OCI-LY3 (cell line): ENCODE results near the gene STC2.

Experiments used
- H2AFZ ChIP-seq: fragments of 200-600, 300-600 bp; shearing (Covaris generic); 2 replicates; pipeline ENCODE4 v1.6.0; 2014; ENCODE audit warnings: antibody characterized with exemption, low read depth, low read length
- H3K27ac ChIP-seq: fragments of 200-600, 300-600 bp; sonication (generic); 2 replicates; pipeline ENCODE4 v1.5.1; 2014; ENCODE audit warnings: mild to moderate bottlenecking, low read length, moderate library complexity, mixed read lengths
- H3K27me3 ChIP-seq: fragments of 200-600, 300-600 bp; sonication (generic); 2 replicates; pipeline ENCODE4 v1.6.1; 2014; ENCODE audit warnings: low read depth, low read length, mixed read lengths
- H3K36me3 ChIP-seq: fragments of 200-600, 300-600 bp; sonication (generic); replicated peaks from 2 replicates; pipeline ENCODE3; 2014; ENCODE audit warnings: low read depth, low read length, mixed read lengths
- H3K4me1 ChIP-seq: fragments of 300-600, 200-600 bp; sonication (generic); 2 replicates; pipeline ENCODE4 v1.6.1; 2014; ENCODE audit warnings: low read length, mixed read lengths
- H3K4me2 ChIP-seq: fragments of 200-600, 300-600 bp; sonication (generic); 2 replicates; pipeline ENCODE4 v1.6.1; 2014; ENCODE audit warnings: low read length, mixed read lengths
- H3K4me3 ChIP-seq: fragments of 300-600, 200-600 bp; sonication (generic); 2 replicates; pipeline ENCODE4 v1.5.1; 2014; ENCODE audit warnings: antibody characterized with exemption, mild to moderate bottlenecking, low read length, moderate library complexity
- H3K79me2 ChIP-seq: fragments of 300-600, 200-600 bp; shearing (Covaris generic); 2 replicates; pipeline ENCODE4 v1.6.1; 2014; ENCODE audit warnings: mild to moderate bottlenecking, low read length, mixed read lengths
- H3K9ac ChIP-seq: fragments of 300-600, 200-600 bp; shearing (Covaris generic); 2 replicates; pipeline ENCODE4 v1.6.0; 2014; ENCODE audit warnings: mild to moderate bottlenecking, low read length, moderate library complexity
- H3K9me3 ChIP-seq: fragments of 200-600, 300-600 bp; shearing (Covaris generic); 2 replicates; pipeline ENCODE4 v1.6.1; 2014; ENCODE audit warnings: low read length, mixed read lengths; ENCODE audit not compliant: insufficient read depth
- H4K20me1 ChIP-seq: fragments of 200-600, 300-600 bp; sonication (generic); 2 replicates; pipeline ENCODE4 v1.6.1; 2016; ENCODE audit warnings: low read length, mixed read lengths; ENCODE audit not compliant: insufficient read depth
- EZH2phosphoT487 ChIP-seq: fragments of 200-600 bp; shearing (Covaris generic); IDR thresholded peaks from 2 replicates; pipeline ENCODE4 v1.6.1; 2018; ENCODE audit warnings: antibody characterized with exemption, mixed run types, low read depth
- TF ChIP-seq, protein P1 (sequence below): fragments of 200-600, 300-600 bp; sonication (generic); IDR thresholded peaks from 2 replicates; pipeline ENCODE4 v1.5.1; 2014; ENCODE audit warnings: antibody characterized with exemption, low read length, low read depth

STC2 gene

DNA sequence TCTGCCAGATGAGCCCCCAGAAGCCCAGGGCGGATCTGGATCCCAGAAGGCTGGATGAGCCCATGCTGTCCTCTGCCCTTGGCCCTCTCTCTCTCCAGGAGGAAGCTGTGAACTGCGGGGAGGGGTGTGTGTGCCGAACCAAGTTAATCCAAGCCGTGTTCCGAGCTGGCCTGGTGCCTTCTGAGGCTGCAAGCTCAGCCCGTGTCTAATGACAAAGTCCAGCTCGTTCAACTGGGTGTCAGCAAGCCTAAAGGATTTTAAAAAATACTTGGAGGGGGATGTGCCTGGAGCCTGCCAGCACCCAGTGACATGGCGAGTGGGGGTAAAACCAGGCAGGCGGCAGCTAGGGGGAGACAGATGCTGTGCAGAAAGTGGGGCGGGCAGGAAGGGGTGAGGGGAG lies 8.0 kb downstream of the STC2 start:
- H3K4me2 ChIP-seq, result no peak overlapping the region

GRCh38 chr5:173319646-173320045 lies 8.6 kb downstream of the STC2 start:
- Histone ChIP-seq H3K36me3 (no peaks in the 10 kb centered on the region), H3K79me2 (no peaks in the 10 kb centered on the region), H3K4me2 (no peak overlapping the region), H3K9ac (no peak overlapping the region), H3K4me1 (no peaks in the 10 kb centered on the region), H3K4me3 (no peak overlapping the region), H3K27me3 (peaks cover 25% of the 10 kb centered on the region), H3K9me3 (no peaks in the 10 kb centered on the region), H4K20me1 (no peaks in the 10 kb centered on the region), H3K27ac (no peak overlapping the region), H2AFZ (no peak overlapping the region)
- TF ChIP-seq, protein P1, sequence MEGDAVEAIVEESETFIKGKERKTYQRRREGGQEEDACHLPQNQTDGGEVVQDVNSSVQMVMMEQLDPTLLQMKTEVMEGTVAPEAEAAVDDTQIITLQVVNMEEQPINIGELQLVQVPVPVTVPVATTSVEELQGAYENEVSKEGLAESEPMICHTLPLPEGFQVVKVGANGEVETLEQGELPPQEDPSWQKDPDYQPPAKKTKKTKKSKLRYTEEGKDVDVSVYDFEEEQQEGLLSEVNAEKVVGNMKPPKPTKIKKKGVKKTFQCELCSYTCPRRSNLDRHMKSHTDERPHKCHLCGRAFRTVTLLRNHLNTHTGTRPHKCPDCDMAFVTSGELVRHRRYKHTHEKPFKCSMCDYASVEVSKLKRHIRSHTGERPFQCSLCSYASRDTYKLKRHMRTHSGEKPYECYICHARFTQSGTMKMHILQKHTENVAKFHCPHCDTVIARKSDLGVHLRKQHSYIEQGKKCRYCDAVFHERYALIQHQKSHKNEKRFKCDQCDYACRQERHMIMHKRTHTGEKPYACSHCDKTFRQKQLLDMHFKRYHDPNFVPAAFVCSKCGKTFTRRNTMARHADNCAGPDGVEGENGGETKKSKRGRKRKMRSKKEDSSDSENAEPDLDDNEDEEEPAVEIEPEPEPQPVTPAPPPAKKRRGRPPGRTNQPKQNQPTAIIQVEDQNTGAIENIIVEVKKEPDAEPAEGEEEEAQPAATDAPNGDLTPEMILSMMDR, result no peak
- no peak for TF ChIP-seq EZH2phosphoT487

More for the DNA sequence above, 8.0 kb downstream of the STC2 start:
- Histone ChIP-seq H3K9me3 (no peaks in the 10 kb centered on the region), H3K4me3 (no peak overlapping the region), H3K27ac (no peak overlapping the region), H2AFZ (no peak overlapping the region), H3K4me1 (no peaks in the 10 kb centered on the region), H4K20me1 (no peaks in the 10 kb centered on the region), H3K27me3 (peaks cover 24% of the 10 kb centered on the region), H3K79me2 (no peaks in the 10 kb centered on the region), H3K36me3 (no peaks in the 10 kb centered on the region), H3K9ac (no peak overlapping the region)
- TF ChIP-seq, protein P1, result peak; percentile 19; the same call in 1 of the 2 replicates
- no peak for TF ChIP-seq EZH2phosphoT487

GRCh38 chr5:173318881-173319620 lies 9.2 kb downstream of the STC2 start:
- no peak overlapping the region for H3K9ac ChIP-seq
- no peaks in the 10 kb centered on the region for H3K36me3 ChIP-seq
- no peak overlapping the region for H3K4me3 ChIP-seq
- no peaks in the 10 kb centered on the region for H3K4me1 ChIP-seq
- peaks cover 27% of the 10 kb centered on the region for H3K27me3 ChIP-seq
- H3K27ac ChIP-seq, result no peak overlapping the region
- H4K20me1 ChIP-seq, result no peaks in the 10 kb centered on the region
- H3K79me2 ChIP-seq, result no peaks in the 10 kb centered on the region
- TF ChIP-seq, protein P1, result no peak
- TF ChIP-seq EZH2phosphoT487, result no peak
- no peaks in the 10 kb centered on the region for H3K9me3 ChIP-seq
- H2AFZ ChIP-seq, result no peak overlapping the region
- no peak overlapping the region for H3K4me2 ChIP-seq

DNA sequence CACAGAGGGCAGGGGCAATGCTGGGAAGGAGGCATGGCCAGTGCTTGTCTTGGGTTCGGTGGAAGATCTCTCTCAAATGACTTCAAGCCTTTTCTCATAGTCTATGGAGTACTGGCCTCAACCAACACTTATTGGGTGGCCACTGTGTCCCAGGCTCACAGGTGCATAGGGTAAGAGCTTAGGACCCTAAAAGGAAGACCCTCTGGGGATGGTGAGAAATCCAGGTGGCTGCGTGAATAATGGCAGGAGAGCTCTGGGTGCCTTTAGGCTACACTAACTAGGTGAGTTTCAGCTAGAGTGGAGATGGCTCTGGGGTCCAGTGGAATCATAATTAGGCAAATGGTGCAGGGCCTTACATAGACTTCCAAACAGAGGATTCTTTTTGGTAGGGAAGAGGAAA lies 9.9 kb downstream of the STC2 start:
- Histone ChIP-seq H2AFZ (no peak overlapping the region), H3K79me2 (no peaks in the 10 kb centered on the region), H3K27ac (no peak overlapping the region), H3K9me3 (no peaks in the 10 kb centered on the region), H3K9ac (no peak overlapping the region), H3K36me3 (no peaks in the 10 kb centered on the region), H3K27me3 (peaks cover 34% of the 10 kb centered on the region), H3K4me2 (no peak overlapping the region), H4K20me1 (no peaks in the 10 kb centered on the region), H3K4me3 (no peak overlapping the region), H3K4me1 (no peaks in the 10 kb centered on the region)
- TF ChIP-seq EZH2phosphoT487, result no peak
- TF ChIP-seq, protein P1, result no peak
